ENCODE results near the gene TSPAN4.

Gene TSPAN4

DNA sequence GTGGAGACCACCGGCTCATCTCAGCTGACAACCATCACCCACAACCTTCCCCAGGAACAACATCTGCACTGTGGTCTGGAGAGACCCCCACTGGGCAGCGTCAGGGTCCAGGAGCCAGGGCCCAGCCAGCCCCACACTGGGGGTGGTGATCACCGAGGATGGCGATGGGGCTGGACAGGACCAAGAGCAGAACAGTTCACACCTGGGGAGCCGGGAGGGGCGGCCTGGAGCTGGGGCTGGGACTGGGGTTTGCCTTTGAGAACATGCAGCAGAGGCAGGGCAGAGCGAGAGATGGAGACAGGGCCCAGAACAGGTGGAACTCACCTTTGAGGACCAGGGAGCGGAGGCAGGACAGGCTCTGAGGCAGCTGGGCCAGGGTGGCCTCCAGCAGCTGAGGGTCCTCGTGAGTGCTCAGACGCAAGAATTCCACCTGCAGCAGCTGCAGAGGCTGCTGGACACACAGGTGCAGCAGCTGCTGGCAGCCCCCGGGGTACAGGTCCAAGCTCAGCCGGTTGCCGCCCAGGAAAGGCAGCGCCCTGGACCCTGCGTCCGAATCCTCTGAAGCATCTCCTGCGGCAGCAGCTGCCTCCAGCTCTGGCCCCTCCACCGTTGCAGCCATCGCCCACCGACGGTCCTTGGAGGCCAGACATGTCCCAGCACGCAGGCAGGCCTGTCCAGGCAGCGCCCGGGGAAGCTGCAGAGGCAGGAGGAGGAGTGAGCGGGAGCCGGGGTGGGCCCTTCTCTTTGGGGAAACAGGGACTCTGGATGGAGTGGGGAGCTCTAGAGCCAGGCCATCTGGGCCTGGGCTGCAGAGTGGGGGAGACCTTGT, 38.7 kb upstream of the TSPAN4 start:
- peak; percentile 47 for DNase-seq
- in situ Hi-C loops (cut with MboI; ENCODE audit: low pct_unique_long_range_greater_than_20kb, low sequenced_read_pairs) = no loop called here

DNA sequence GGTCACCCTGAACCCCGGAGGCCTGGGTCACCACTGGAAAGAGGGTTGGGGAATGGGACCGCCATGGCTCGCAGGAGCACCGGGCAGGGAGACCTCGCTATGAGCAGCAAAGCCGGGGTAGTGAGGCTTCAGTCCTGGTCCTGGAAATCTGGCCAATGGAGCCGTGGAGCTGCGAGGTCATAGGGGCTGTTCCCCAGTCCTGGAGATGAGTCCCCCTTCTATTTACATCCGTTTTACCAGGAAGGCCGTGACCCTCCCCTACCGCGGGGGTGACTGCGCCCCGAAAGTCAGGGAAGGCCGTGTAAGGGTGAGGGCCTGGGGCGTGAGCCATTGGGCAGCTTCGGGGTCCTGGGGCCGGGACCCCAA, 38.1 kb upstream of the TSPAN4 start:
- in situ Hi-C loops (cut with MboI; ENCODE audit: low pct_unique_long_range_greater_than_20kb, low sequenced_read_pairs) = no loop called here
- DNase-seq = no peak

DNA sequence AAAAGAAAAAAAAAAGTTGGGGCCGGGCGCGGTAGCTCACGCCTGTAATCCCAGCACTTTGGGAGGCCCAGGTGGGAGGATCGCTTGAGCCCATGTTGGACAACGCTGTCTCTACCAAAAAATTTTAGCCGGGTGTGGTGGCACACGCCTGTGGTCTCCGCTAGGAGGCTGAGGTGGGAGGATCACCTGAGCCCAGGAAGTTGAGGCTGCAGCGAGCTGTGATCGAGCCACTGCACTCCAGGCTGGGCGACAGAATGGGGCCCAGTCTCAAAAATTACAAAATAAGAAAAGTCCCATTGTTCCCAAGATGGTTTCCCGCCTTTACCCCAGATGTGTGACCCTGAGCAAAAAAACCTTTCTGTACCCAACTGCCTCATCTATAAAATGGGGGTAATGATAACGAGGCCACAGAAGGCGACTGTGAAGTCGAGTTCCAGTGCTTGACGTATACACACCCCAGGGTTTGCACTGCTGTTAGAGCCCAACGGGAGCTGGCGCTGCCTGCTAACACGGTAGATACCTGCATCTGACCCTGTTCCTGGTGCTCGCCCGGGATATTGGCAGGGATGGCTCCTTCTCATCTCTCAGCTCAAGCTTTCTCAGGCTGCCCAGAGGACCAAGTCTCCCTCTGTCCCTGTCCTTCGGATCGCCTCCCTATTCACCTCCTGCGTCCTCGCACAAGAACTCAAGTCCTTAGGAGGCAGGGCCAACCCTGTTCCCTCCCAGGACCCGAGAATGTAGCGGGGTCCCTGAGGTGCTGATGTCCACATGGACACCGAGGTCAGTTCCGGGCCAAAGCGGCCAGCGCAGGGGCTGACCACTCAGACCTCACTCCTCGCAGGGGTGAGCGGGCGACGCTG, 34.0 kb upstream of the TSPAN4 start:
- DNase-seq = no peak
- in situ Hi-C loops (cut with MboI; ENCODE audit: low pct_unique_long_range_greater_than_20kb, low sequenced_read_pairs) = no loop called here

DNA sequence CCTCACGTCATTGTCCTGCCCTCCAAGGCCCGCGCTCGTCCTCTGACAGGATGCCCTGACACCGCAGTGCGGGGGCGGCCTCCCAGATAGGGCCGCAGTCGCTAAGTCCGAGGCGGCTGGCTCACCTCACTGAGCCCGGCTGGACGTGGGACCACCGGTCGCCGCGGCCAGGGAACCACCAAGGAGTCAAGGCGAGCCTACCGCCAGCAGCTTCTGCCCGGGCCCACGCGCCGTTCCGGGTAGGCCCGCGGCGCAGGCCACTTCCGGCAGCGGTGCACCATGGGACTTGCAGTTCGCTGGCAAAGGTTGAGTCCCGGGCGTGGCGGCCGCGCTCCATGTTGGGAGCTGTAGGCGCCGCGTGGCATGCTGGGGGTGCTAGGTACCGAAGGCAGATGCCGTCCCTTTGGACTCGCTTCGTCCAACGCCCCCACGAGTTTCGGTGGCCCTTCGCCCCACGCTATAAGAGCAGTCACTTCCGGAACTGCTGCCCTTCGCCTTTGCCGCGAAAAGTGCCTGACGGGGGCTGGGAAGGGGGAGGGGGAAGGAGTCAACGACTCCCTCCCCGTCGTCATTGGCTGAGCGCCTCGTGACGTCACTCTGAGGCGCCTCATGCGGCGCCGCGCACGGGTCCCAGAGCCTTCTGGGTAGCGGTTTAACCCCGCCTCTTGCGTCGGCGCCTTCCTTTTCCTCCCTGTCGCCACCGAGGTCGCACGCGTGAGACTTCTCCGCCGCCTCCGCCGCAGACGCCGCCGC, 33.2 kb upstream of the TSPAN4 start, which contains the start of gene RPLP2:
Gene RPLP2, plus strand, starts transcription at position 681 of the 753 bp plus-strand sequence. CDS start 268 bp downstream, outside the sequence.
- in situ Hi-C loops (cut with MboI; ENCODE audit: low pct_unique_long_range_greater_than_20kb, low sequenced_read_pairs) = no loop called here
- peak; percentile 97 for DNase-seq

DNA sequence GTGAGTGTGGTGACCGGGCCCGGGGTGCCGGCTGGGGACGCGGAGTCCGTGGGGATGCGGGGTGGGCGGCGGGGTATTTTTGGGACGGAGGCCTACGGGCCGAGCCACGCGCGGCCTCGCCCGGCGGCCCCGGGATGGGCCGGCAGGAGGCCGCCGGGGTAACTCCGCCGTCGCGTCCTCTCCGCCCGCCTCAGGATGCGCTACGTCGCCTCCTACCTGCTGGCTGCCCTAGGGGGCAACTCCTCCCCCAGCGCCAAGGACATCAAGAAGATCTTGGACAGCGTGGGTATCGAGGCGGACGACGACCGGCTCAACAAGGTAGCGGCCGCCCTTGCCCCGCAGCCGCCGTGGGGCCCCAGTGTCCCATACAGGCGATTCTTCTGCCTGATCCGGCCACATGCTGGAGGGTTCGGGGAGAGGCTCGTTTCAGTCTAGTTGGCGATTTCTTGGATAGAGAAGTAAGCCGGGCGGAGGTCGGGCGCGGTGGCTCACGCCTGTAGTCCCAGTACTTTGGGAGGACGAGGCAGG, 32.5 kb upstream of the TSPAN4 start:
- in situ Hi-C loops (cut with MboI; ENCODE audit: low pct_unique_long_range_greater_than_20kb, low sequenced_read_pairs) = no loop called here
- no peak for DNase-seq

DNA sequence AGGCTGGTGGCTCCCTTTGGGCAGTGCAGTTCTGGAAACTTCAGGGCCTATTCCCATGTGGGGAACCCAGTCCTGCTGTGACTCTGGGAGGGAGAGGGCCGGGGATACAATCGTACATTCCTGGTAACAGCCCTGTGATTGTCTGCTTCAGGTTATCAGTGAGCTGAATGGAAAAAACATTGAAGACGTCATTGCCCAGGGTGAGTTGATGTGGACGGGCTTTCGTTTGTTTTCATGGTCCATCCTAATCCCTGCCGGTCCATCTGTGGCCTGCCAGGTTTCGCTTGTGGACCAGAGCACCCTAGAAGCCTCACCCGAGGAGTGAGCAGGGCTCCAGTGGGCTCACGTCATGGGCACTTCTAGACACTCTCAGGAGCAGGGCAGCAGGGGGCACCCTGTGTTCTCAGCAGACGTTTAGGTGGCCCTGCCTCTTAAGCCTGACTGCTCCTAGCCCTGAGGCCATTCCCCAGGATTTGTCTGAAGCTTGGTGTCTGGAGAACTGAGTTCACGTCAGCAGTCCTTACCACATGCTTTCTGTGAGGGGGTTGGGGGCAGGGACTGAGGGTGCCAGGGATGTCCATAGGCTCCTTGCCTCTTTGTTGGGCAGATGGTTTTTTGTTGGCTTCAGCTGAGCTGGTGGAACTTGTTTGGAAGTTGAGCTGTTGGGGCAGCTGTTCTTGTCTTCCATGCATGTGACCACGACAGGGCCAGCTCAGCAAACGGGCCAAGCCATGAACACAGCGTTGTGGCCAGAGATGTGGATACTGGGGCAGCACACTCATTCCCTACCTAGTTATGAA, 31.0 kb upstream of the TSPAN4 start:
- in situ Hi-C loops (cut with MboI; ENCODE audit: low pct_unique_long_range_greater_than_20kb, low sequenced_read_pairs) = no loop called here
- no peak for DNase-seq

DNA sequence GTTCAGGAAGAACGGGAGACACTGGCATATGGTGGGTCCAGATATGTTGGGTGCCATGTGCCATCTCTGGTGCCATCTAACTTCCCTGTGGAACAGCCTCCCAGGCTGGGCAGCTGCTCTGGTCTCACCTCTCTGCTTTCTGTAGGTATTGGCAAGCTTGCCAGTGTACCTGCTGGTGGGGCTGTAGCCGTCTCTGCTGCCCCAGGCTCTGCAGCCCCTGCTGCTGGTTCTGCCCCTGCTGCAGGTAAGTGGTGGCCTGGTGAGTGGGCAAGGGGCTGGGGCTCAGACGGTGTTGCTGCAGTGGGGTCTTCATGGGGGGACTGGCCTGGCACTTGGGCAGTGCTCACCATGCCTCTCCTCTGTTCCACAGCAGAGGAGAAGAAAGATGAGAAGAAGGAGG, 30.3 kb upstream of the TSPAN4 start:
- in situ Hi-C loops (cut with MboI; ENCODE audit: low pct_unique_long_range_greater_than_20kb, low sequenced_read_pairs) = no loop called here
- DNase-seq = no peak

DNA sequence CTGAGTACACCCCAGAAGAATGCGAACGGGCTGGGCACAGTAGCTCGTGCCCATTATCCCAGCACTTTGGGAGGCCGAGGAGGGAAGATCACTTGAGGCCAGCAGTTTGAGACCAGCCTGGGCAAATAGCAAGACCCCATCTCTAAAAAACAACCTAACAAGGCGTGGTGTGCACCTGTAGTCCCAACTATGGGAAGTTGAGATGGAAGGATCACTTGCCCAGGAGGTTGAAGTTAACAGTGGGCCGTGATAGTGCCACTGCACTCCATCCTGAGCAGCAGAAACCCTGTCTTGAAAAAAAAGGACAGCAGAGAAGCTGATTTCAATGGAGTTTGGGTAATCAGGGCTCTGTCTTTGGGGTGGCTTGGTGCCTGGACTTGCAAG, 29.6 kb upstream of the TSPAN4 start:
- in situ Hi-C loops (cut with MboI; ENCODE audit: low pct_unique_long_range_greater_than_20kb, low sequenced_read_pairs) = no loop called here
- DNase-seq = no peak

DNA sequence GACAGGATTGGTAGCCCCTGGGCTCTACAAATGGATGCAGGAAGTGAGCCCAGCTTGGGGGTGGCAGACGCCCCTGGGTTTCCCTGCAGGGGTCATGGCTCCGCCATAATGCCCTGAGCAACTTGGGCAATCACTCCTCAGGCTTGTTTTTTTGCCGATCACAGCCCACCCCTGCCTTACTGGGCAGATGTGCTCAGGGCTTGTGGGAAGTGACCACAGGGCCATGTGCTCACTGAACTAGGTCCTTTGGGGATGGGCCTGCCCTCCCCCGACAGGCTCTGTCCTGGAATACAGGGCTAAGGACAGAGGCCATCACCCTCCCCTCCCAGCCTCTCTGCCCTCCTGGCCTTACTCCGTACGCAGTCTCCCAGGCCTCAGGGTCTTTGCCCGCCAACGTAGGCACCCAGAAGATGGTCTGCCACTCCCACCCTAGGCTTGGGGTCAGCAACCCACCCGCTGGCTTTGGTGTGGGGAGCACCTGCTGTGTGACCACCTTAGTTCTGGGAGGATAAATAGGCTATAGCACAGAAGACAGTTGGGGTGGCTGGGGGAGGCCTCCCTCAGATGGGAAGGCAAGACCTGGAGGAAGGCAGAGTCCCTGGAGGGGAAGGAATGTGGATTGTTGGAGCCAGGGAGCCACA, 29.1 kb upstream of the TSPAN4 start:
- in situ Hi-C loops (cut with MboI; ENCODE audit: low pct_unique_long_range_greater_than_20kb, low sequenced_read_pairs) = no loop called here
- no peak for DNase-seq

DNA sequence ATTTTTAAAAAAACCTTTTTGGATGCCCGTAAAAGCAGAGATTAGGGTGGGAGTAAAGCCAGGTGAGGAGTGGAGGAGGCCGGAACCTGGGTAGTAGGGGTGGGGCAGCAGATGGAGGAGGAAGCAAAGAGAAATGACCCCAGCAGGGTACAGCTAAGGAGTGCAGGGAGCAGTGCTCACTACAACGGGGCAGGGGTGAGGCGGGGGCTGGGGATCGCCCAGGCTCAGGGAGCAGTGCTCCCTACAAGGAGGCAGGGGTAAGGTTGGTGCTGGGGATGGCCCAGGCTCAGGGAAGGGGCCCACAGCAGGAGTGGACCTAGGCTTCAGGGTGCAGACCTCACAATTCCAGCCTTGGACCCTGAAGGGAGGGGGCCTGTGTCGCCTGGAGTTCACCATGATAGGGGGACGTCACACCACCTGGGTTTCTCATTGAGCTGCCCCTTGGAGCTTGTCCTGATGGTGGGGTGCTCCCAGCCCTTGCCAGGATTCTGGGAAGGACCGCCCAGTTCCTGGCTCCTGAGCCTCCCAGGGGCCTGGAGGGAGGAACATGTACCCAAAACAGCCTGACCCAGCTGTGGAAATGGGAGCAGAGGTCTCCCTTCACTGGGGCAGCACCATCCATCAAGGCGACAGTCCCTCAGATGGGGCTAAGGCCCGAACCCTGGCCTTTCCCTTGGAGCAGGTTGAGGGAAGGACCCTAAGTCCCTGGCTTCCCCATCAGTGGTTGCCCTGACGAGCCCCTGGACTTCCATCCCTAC, 26.8 kb upstream of the TSPAN4 start:
- no peak for DNase-seq
- in situ Hi-C loops (cut with MboI; ENCODE audit: low pct_unique_long_range_greater_than_20kb, low sequenced_read_pairs) = no loop called here

DNA sequence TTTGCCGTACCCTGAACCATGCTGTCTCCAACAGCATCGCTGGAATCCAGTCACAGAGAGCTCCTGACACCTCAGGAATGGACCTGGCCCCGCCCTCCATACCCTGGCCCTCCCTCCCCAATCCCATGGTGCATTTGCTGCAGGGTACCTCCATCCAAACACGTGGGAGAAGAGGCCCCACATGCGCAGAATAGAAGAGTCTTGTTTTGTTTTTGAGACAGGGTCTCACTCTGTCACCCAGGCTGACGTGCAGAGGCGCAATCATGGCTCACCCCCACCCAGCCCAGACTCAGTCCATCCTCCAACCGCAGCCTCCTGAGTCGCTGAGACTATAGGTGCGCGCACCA, 26.2 kb upstream of the TSPAN4 start:
- no peak for DNase-seq

DNA sequence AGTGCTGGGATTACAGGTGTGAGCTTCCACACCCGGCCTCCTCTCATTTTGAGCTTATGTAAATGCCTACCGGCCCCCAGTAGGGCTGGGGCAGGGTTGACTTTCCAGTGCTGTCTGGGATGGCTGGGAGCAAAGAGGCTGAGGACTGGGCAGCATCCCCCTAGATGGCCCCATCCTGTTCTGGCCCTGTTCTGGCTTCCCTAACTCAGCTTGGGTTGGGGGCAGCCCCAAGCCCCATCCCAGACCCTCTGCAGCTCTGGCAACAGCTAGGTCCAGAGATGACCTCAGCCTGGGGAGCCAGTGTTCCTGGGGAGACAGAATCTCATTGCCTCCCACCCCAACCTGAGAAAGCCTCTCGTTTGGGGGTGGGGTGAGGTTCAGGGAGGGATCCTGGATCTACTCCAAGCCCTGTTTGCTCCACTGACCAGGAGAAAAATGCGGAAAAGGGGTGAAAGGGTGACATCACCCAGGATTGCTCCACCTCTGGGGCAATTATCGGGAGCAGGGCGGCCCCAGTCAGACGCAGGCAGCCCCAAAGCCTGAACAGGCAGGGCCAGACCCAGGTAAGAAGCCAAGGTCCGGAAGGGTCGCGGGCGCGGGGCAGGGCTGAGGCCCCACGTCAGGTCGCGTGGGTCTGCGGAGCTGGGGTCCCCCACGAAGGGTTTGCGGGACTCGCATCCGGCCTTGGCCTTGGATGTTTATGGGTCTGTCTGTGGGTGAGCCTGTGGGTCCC, 24.1 kb upstream of the TSPAN4 start, which contains the start of gene PNPLA2:
Gene PNPLA2, plus strand, starts transcription at position 519 of the 733 bp plus-strand sequence. CDS start 805 bp downstream, outside the sequence.
- no peak for DNase-seq
- in situ Hi-C loops (cut with MboI; ENCODE audit: low pct_unique_long_range_greater_than_20kb, low sequenced_read_pairs) = no loop called here

More for the DNA sequence above, 26.2 kb upstream of the TSPAN4 start:
- in situ Hi-C loops (cut with MboI; ENCODE audit: low pct_unique_long_range_greater_than_20kb, low sequenced_read_pairs) = no loop called here

DNA sequence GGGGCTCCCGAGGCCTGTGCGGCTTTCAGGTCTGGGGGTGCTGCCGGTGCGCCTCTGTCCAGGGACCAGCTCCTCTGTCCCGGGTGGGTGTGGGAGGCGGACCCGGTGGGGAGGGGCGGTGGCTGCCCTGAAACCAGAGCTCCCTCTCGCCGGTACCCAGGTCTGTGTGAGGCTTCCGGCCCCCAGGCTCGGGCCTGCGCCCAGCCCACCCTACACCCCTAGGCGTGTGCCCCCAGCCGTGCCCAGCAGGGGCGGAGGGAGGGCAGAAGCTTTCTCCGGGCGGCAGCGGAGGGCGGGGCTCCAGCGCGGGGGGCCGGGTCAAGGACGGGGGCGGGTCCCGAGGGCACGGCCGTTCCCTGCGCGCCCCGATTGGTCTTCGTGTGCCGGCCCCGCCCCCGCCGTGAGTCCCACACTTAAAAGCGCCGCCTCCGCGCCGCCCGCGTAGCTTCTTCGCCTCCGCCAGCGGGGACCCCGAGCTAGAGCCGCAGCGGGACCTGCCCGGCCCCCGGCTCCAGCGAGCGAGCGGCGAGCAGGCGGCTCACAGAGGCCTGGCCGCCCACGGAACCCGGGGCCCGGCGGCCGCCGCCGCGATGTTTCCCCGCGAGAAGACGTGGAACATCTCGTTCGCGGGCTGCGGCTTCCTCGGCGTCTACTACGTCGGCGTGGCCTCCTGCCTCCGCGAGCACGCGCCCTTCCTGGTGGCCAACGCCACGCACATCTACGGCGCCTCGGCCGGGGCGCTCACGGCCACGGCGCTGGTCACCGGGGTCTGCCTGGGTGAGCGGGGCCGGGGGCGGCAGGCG, 23.3 kb upstream of the TSPAN4 start:
- in situ Hi-C loops (cut with MboI; ENCODE audit: low pct_unique_long_range_greater_than_20kb, low sequenced_read_pairs) = no loop called here
- DNase-seq = peak; percentile 80

DNA sequence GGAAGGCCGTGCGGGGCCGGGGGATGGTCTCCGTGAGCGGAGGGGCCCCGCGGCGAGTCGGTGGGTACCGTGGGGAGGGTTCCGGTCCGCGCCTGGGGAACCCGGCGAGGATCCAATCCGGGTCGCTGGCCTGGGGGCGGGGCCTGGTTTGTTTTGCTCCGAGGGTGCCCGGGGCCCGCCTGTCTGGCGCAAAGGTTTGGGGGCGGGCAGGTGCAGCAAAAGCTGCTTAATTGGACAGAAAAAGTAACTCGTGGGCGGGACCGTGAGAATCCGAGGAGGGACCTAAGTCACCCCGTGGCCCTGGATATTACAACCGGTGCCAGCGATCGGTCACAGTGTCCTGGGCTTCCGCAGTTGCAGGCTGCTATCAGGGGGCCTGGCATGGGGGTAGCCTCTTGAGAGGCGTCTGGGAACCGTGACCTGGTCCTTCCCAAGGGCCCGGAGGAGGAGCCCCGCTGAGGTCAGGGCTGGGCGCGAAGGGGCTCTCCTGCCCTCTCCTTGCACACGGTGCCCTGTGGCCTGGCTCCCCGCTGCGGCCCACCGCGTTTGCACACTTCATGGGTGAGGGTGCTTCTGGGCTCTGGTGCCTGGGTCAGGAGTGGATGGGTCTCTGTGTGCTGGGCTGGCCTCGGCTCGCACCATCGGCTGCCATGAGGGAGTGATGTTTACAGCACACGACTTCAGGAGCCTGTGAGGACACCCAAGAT, 22.6 kb upstream of the TSPAN4 start:
- peak; percentile 89 for DNase-seq

DNA sequence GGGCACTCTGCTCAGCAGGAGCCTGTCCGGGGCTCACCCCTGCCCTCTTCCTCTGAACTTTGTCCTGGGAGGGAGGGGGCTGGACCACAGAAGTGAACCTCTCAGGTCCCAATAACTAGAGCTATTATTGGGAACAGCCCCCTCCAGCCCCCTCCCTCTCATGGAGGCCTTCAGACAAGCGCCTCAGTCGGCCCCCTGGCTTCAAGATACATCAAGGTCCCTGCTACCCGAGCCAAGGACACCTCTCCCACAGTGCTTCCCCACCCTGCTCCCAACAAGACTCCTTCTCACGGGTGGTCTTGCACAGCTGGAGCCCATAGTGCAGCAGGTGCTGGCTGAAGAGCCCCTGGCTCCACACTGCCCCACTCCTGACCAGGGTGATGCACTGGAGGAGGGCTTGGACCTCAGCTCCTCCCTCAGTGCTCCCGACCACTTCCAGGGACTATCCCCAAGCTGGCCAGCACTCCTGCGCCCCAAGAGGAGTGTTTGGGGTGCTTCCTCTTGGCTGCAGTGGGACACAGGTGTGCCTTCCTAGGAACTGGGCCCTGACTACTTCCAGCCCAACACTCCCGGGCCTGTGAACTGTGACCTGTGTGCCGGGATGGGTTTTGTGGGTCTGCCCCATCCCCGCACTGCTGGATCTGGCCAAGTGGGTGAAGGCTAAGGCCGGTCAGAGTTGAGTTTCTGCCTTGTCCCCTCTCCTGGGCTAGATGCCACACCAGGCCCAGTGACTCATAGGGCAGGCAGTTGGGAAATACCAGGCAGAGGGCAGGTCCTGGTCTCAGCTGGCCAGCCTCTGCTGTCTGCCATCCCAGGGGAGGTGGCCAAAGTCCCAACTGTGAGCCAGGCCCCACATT, 21.8 kb upstream of the TSPAN4 start:
- in situ Hi-C loops (cut with MboI; ENCODE audit: low pct_unique_long_range_greater_than_20kb, low sequenced_read_pairs) = no loop called here
- DNase-seq = no peak

More for the DNA sequence above, 22.6 kb upstream of the TSPAN4 start:
- in situ Hi-C loops (cut with MboI; ENCODE audit: low pct_unique_long_range_greater_than_20kb, low sequenced_read_pairs) = no loop called here
